Astrocyte of the cerebellum (primary cell): Measurements from ENCODE around the gene TIE1.

ENCODE experiments used
- DNase-seq: peaks from one replicate; pipeline ENCODE4 v3.0.0-alpha.2; 2011; ENCODE audit warnings: low read depth
- H3K4me3 ChIP-seq: 2 replicates; pipeline ENCODE4 v1.5.1; 2011; ENCODE audit warnings: mild to moderate bottlenecking, low read depth, low read length, moderate library complexity
- CTCF ChIP-seq: IDR thresholded peaks from 2 replicates; pipeline ENCODE4 v1.5.1; 2012; ENCODE audit warnings: low read length, low read depth, moderate library complexity, mild to moderate bottlenecking; ENCODE audit errors: missing control alignments
- in situ Hi-C: cut with HindIII; loops from 2 replicates; pipeline ENCODE4 v1.10.0; 2017; ENCODE audit warnings: low sequenced_read_pairs

TIE1 gene

GRCh38 chr1:43285269-43285990, 15.4 kb upstream of the TIE1 start, which contains the start of gene C1orf210:
TSS of gene C1orf210 (minus strand) at chr1:43285581. CDS start at chr1:43283270, 2,311 bp downstream.
- no peak within 1 kb of the TSS for H3K4me3 ChIP-seq
- no peak for TF ChIP-seq CTCF
- DNase-seq, result no peak
- in situ Hi-C loops, result no loop called here

- no peak for TF ChIP-seq CTCF
- no peak for DNase-seq
- in situ Hi-C loops, result no loop called here
- no peak overlapping the region for H3K4me3 ChIP-seq
Measured at GRCh38 chr1:43286115-43286514, 14.7 kb upstream of the TIE1 start.

GRCh38 chr1:43286533-43286932, 14.2 kb upstream of the TIE1 start:
- in situ Hi-C loops, result no loop called here
- no peak for DNase-seq
- no peak for TF ChIP-seq CTCF
- no peak overlapping the region for H3K4me3 ChIP-seq

- TF ChIP-seq CTCF, result no peak
- DNase-seq, result no peak
- in situ Hi-C loops, result no loop called here
- no peak overlapping the region for H3K4me3 ChIP-seq
Measured at GRCh38 chr1:43288058-43288784, 12.6 kb upstream of the TIE1 start.

- H3K4me3 ChIP-seq, result no peak overlapping the region
- no peak for TF ChIP-seq CTCF
- DNase-seq, result no peak
- in situ Hi-C loops, result no loop called here
Measured at GRCh38 chr1:43288785-43289706, 11.7 kb upstream of the TIE1 start.

- no peak for DNase-seq
- in situ Hi-C loops, result no loop called here
- no peak for TF ChIP-seq CTCF
- no peak overlapping the region for H3K4me3 ChIP-seq
Measured at GRCh38 chr1:43292216-43292615, 8.6 kb upstream of the TIE1 start.
